Measurements from ENCODE around the gene FOXR1. TPM values are rescaled to one million over a fixed set of nuclear protein-coding genes. Genes with fewer than 3 reads are reported as not detected.

The FOXR1 gene
- total RNA-seq, 3 donors from 2014 or later: not detected

Other genes with a start within 250 kb of the FOXR1 start
- 100 to 1,000 TPM; 121 to 147 (median 132) TPM for gene DDX6, start 180.6 kb upstream of the FOXR1 start, total RNA-seq
- gene CXCR5, start 87.9 kb upstream of the FOXR1 start, total RNA-seq: 10 to 100 TPM; 17.6 to 30.8 (median 23.7) TPM
- gene BCL9L, start 45.8 kb upstream of the FOXR1 start, total RNA-seq: 10 to 100 TPM; 26.1 to 31.2 (median 26.9) TPM
- not detected for gene UPK2, start 15.5 kb upstream of the FOXR1 start, total RNA-seq
- gene CENATAC, start 26.4 kb downstream of the FOXR1 start, total RNA-seq: 10 to 100 TPM; 23.6 to 33.1 (median 31.0) TPM
- gene RPS25, start 46.6 kb downstream of the FOXR1 start, total RNA-seq: 1,000 to 10,000 TPM; 1,565 to 1,602 (median 1,576) TPM
- gene TRAPPC4, start 47.0 kb downstream of the FOXR1 start, total RNA-seq: 100 to 1,000 TPM; 115 to 146 (median 131) TPM
- gene SLC37A4, start 59.1 kb downstream of the FOXR1 start, total RNA-seq: 10 to 100 TPM; 10.1 to 13.8 (median 13.5) TPM
- gene HYOU1, start 85.4 kb downstream of the FOXR1 start, total RNA-seq: 100 to 1,000 TPM; 249 to 309 (median 260) TPM
- 10 to 100 TPM; 24.1 to 31.5 (median 30.0) TPM for gene VPS11, start 96.1 kb downstream of the FOXR1 start, total RNA-seq
- 10 to 100 TPM; 43.7 to 64.7 (median 60.1) TPM for gene HMBS, start 113.1 kb downstream of the FOXR1 start, total RNA-seq
- gene DPAGT1, start 130.1 kb downstream of the FOXR1 start, total RNA-seq: 10 to 100 TPM; 53.9 to 61.0 (median 60.9) TPM
- 10 to 100 TPM; 22.0 to 24.7 (median 23.0) TPM for gene C2CD2L, start 135.6 kb downstream of the FOXR1 start, total RNA-seq
- 10 to 100 TPM; 20.1 to 26.2 (median 21.1) TPM for gene HINFP, start 149.8 kb downstream of the FOXR1 start, total RNA-seq
- under 1 TPM in 1 of 3 donors, not detected in 2; 0.38 TPM for gene ABCG4, start 177.3 kb downstream of the FOXR1 start, total RNA-seq
- 10 to 100 TPM in 1 of 3 donors, 1 to 10 TPM in 2; 9.7 to 13.2 (median 9.7) TPM for gene NLRX1, start 197.0 kb downstream of the FOXR1 start, total RNA-seq
- under 1 TPM in 2 of 3 donors, not detected in 1; 0.18 to 0.43 TPM for gene NHERF4, start 213.7 kb downstream of the FOXR1 start, total RNA-seq
- 10 to 100 TPM; 18.7 to 19.6 (median 19.5) TPM for gene CBL, start 234.6 kb downstream of the FOXR1 start, total RNA-seq

Measured in activated T-cell treated with anti-CD3 and anti-CD28 coated beads, Interleukin-2, amount 50 U/mL, for 4 hours (primary cell).